GM12878 (cell line): Measurements from ENCODE around the gene MUC13. TPM values are rescaled to one million over a fixed set of nuclear protein-coding genes. Genes with fewer than 3 reads are reported as not detected.

Experiments
- ATAC-seq: fragments of 200-7000 bp; cut with Tn5 transposase; 3 replicates; pipeline ENCODE4 v1.9.1; 2020; ENCODE audit warnings: mild to moderate bottlenecking, moderate library complexity
- BruUV-seq: library from RNA; stranded (reverse); fragments of 400-500 nt; replicated peaks from 2 replicates; lab custom pipeline; 2021; lab: Mats Ljungman, UMichigan
- CTCF ChIA-PET: fragments of 300-600 bp; sonication (Branson Sonifier 250); formaldehyde crosslinking; extraction: SDS; loops from one replicate; lab custom pipeline; 2021; ENCODE audit warnings: inconsistent platforms; lab: Yijun Ruan, JAX
- POLR2A ChIA-PET: fragments of 350-600 bp; formaldehyde crosslinking; extraction: SDS; loops from one replicate; lab custom pipeline; 2021; ENCODE audit warnings: inconsistent platforms; lab: Charles Lee
- RAD21 ChIA-PET: fragments of 300-600 bp; sonication (Branson Sonifier 250); formaldehyde crosslinking; loops from one replicate; lab custom pipeline; 2023; ENCODE audit warnings: antibody characterized with exemption; ENCODE audit not compliant: unreplicated experiment; lab: Charles Lee
- SMC1A ChIA-PET: fragments of 300-600 bp; sonication (Branson Sonifier 250); formaldehyde crosslinking; loops from one replicate; lab custom pipeline; 2023; ENCODE audit not compliant: unreplicated experiment, uncharacterized antibody; lab: Charles Lee
- DNase-seq: peaks from one replicate; pipeline ENCODE4 v3.0.0-alpha.2; 2011; ENCODE audit warnings: low read depth, low spot score
- FAIRE-seq: peaks from 3 replicates; lab custom pipeline; 2011; peaks lifted over from hg19 to GRCh38; lab: Jason Lieb, UNC
- H2AFZ ChIP-seq: 2 replicates; pipeline ENCODE4 v1.6.0; 2011; ENCODE audit warnings: low read depth, low read length, control low read depth; ENCODE audit not compliant: control insufficient read depth
- H3K27ac ChIP-seq: 2 replicates; pipeline ENCODE4 v1.5.1; 2011; ENCODE audit warnings: control low read depth; ENCODE audit not compliant: control insufficient read depth, insufficient read depth
- H3K27me3 ChIP-seq, 2 experiments: replicated peaks in 1 of 2; 2 replicates each; pipeline versions ENCODE4 v1.6.0 to v1.6.1; 2011; ENCODE audit warnings: low read length in 1 of 2; ENCODE audit not compliant: control insufficient read depth in 2 of 2, insufficient read depth in 2 of 2
- H3K36me3 ChIP-seq, 2 experiments: 2 replicates each; pipeline ENCODE4 v1.5.1; 2011; ENCODE audit warnings: low read length in 1 of 2; ENCODE audit not compliant: control insufficient read depth in 2 of 2, insufficient read depth in 2 of 2
- H3K4me1 ChIP-seq: 2 replicates; pipeline ENCODE4 v1.6.1; 2011; ENCODE audit warnings: mild to moderate bottlenecking, low read length, moderate library complexity, mixed read lengths; ENCODE audit not compliant: control insufficient read depth, insufficient read depth
- H3K4me2 ChIP-seq: 2 replicates; pipeline ENCODE4 v1.6.0; 2011; ENCODE audit warnings: control low read depth; ENCODE audit not compliant: control insufficient read depth, insufficient read depth
- H3K4me3 ChIP-seq: fragments of 200-600 bp; sonication (generic); 2 replicates; pipeline ENCODE4 v1.5.1; 2016
- H3K79me2 ChIP-seq: 2 replicates; pipeline ENCODE4 v1.6.0; 2011; ENCODE audit warnings: low read length; ENCODE audit not compliant: control insufficient read depth, insufficient read depth
- H3K9ac ChIP-seq: 2 replicates; pipeline ENCODE4 v1.8.0; 2011; ENCODE audit warnings: low read length, control low read depth, mixed read lengths; ENCODE audit not compliant: control insufficient read depth, insufficient read depth
- H3K9me3 ChIP-seq: replicated peaks from 3 replicates; pipeline ENCODE4 v1.5.1; 2011; ENCODE audit warnings: mild to moderate bottlenecking, low read length; ENCODE audit not compliant: control insufficient read depth, insufficient read depth
- H4K20me1 ChIP-seq: 2 replicates; pipeline ENCODE4 v1.6.0; 2011; ENCODE audit not compliant: control insufficient read depth, insufficient read depth
- BHLHE40 ChIP-seq, 2 experiments: fragments of 450-650 bp in 1 of 2; IDR thresholded peaks; 2 replicates each; pipeline ENCODE4 v1.6.1; 2011 to 2017; ENCODE audit warnings: low read depth in 2 of 2, borderline replicate concordance in 1 of 2, improper control_type of control experiment in 1 of 2, low read length in 1 of 2, mild to moderate bottlenecking in 1 of 2
- CBFB ChIP-seq: IDR thresholded peaks from 2 replicates; pipeline ENCODE4 v1.6.1; 2016; ENCODE audit warnings: antibody characterized with exemption, low read depth
- DPF2 ChIP-seq: fragments of 450-650 bp; IDR thresholded peaks from 2 replicates; pipeline ENCODE4 v1.6.1; 2017; ENCODE audit warnings: mild to moderate bottlenecking
- GATAD2B ChIP-seq: fragments of 450-650 bp; conservative IDR thresholded peaks from 2 replicates; pipeline ENCODE4 v1.6.1; 2017; ENCODE audit warnings: low read depth, mild to moderate bottlenecking, moderate library complexity
- MYC ChIP-seq: IDR thresholded peaks from 2 replicates; pipeline ENCODE4 v1.6.1; 2011; ENCODE audit warnings: mild to moderate bottlenecking, low read length, moderate library complexity, inconsistent platforms; ENCODE audit not compliant: insufficient read depth, insufficient replicate concordance, insufficient read length, severe bottlenecking
- NBN ChIP-seq: fragments of 450-650 bp; IDR thresholded peaks from 2 replicates; pipeline ENCODE4 v1.6.1; 2016
- NR2F1 ChIP-seq: fragments of 450-650 bp; conservative IDR thresholded peaks from 2 replicates; pipeline ENCODE4 v1.6.1; 2017; ENCODE audit warnings: mild to moderate bottlenecking
- SUZ12 ChIP-seq: fragments of 200-600 bp; sonication (generic); IDR thresholded peaks from one replicate; pipeline ENCODE4 v1.6.1; 2018; ENCODE audit warnings: antibody characterized with exemption, mild to moderate bottlenecking; ENCODE audit not compliant: unreplicated experiment
- ZNF217 ChIP-seq: fragments of 450-650 bp; IDR thresholded peaks from 2 replicates; pipeline ENCODE4 v1.6.1; 2017; ENCODE audit warnings: antibody characterized with exemption, mild to moderate bottlenecking
- ZNF24 ChIP-seq: fragments of 450-650 bp; IDR thresholded peaks from 2 replicates; pipeline ENCODE4 v1.6.1; 2017; ENCODE audit warnings: antibody characterized with exemption, mild to moderate bottlenecking
- WGBS: methylation state at CpG from one replicate; pipeline ENCODE4 v1.1.6; 2016; ENCODE audit warnings: low lambda C conversion rate; ENCODE audit not compliant: insufficient replicate concordance, insufficient coverage; ENCODE audit errors: missing lambda C conversion rate; 5-methylcytosine and 5-hydroxymethylcytosine counted together
- in situ Hi-C: fragments of 300-500 bp; cut with MboI; formaldehyde crosslinking; loops from 9 replicates; pipeline ENCODE4 v1.14.3; 2018; ENCODE audit warnings: mixed read lengths
- intact Hi-C: fragments of 100-400 bp; cut with micrococcal nuclease; formaldehyde crosslinking; loops from one replicate; pipeline ENCODE4 v1.14.2; 2022; ENCODE audit not compliant: unreplicated experiment
- polyA plus RNA-seq, 11 experiments: library from polyadenylated mRNA; depleted of rRNA in 4 of 11; unstranded in 6 of 11; stranded (reverse) in 5 of 11; fragments of >200 nt; fragmentation: Nextera tagmentation in 4 of 11; fragmentation: Illumina TruSeq in 1 of 11; extraction: Ambion mirVana in 4 of 11; extraction: Trizol in 1 of 11; gene quantifications; 1 replicate in 1 of 11; 2 replicates in 10 of 11; pipeline versions ENCODE4 v1.2.1 to v1.2.3, GENCODE V29; 2011 to 2016; ENCODE audit warnings: inconsistent platforms in 2 of 11, missing spikeins in 2 of 11, low read depth in 1 of 11
- total RNA-seq, 4 experiments: library from RNA; depleted of rRNA in 3 of 4; stranded (reverse); fragments of >200 nt in 3 of 4; fragmentation: Illumina TruSeq in 1 of 4; extraction: Trizol in 1 of 4; gene quantifications; 2 replicates each; pipeline versions ENCODE4 v1.2.1 to v1.2.3, GENCODE V29; 2013 to 2021
- TF ChIP-seq, protein P1 (sequence below): fragments of 150-350 bp; IDR thresholded peaks from 2 replicates; pipeline ENCODE4 v1.6.1; 2016; ENCODE audit warnings: low read depth, low read length
- TF ChIP-seq, protein P2 (sequence below): fragments of 150-350 bp; IDR thresholded peaks from 2 replicates; pipeline ENCODE4 v1.6.1; 2014; ENCODE audit warnings: mild to moderate bottlenecking, low read depth, low read length

The MUC13 gene
- total and polyA plus RNA-seq, 10 of the 15 experiments (the other 5 are each of a cell fraction or from before 2014, with no cell fraction given), result 0.27 to 60.1 (median 0.76) TPM

GRCh38 chr3:124982855-124983254 lies 48.3 kb upstream of the MUC13 start (continued):
- no peak for TF ChIP-seq CBFB

DNA sequence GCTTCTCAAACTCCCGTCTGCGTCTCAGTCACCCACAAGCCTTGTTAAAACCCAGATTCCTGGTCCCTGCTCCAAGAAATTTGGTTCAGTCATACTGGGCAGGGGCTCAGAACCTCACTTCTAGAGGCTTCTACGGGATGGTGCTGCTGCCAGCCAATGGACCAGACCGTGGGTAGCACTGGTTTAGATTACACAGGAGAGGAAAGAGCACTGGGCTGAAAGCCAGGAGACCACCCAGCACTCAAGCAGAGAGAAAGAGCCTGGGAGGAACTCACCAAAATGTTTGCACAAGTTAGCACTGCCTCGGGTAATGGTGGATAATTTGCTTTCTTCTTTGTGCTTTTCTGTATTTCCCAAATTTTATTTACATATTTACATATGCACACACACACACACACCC lies 46.9 kb upstream of the MUC13 start:
- DNase-seq, result no peak
- H3K9ac ChIP-seq, result no peak overlapping the region
- no peak overlapping the region for H3K4me3 ChIP-seq
- no peaks in the 10 kb centered on the region for H4K20me1 ChIP-seq
- no peak for TF ChIP-seq DPF2
- TF ChIP-seq, all 136 proteins: peak for 0
- no peak overlapping the region for H3K4me2 ChIP-seq
- BruUV-seq, result no TSS peak
- H3K27me3 ChIP-seq, result no peaks in the 10 kb centered on the region
- H3K4me1 ChIP-seq, result no peaks in the 10 kb centered on the region
- WGBS, result 81% methylated on average over 5 of the region's 5 CpGs
- H2AFZ ChIP-seq, result no peak overlapping the region
- FAIRE-seq (no peak), ATAC-seq (no peak)
- ChIA-PET RAD21 (no interaction called here), CTCF (interaction anchor here (1.1 to 4.5 kb wide), 2 partner anchors 30 to 47 kb away, joined by 3 to 18 read pairs; partner anchors contain the start of gene MUC13), SMC1A (no interaction called here), POLR2A (no interaction called here)
- H3K79me2 ChIP-seq, result no peaks in the 10 kb centered on the region
- in situ Hi-C loops (loop anchor here (25.0 kb wide), 1 partner anchor 456 kb away; no protein-coding TSS in a partner anchor), intact Hi-C loops (no loop called here)
- peaks cover 2 to 9% of the 10 kb centered on the region in 2 experiments; a peak in 2 of 4 replicates for H3K36me3 ChIP-seq
- H3K9me3 ChIP-seq, result no peaks in the 10 kb centered on the region
- H3K27ac ChIP-seq, result no peak overlapping the region

GRCh38 chr3:124978627-124979026 lies 44.1 kb upstream of the MUC13 start:
- no peak for DNase-seq
- Histone ChIP-seq H3K27me3 (no peaks in the 10 kb centered on the region), H3K9ac (no peak overlapping the region), H3K79me2 (no peaks in the 10 kb centered on the region), H3K4me2 (no peak overlapping the region), H3K9me3 (no peaks in the 10 kb centered on the region), H3K4me1 (no peaks in the 10 kb centered on the region), H3K27ac (no peak overlapping the region), H3K36me3 (peaks cover 4 to 9% of the 10 kb centered on the region in 2 experiments; a peak in 3 of 4 replicates), H3K4me3 (no peak overlapping the region), H4K20me1 (no peaks in the 10 kb centered on the region), H2AFZ (no peak overlapping the region)
- SMC1A ChIA-PET, result no interaction called here
- in situ Hi-C loops (loop anchor here (25.0 kb wide), 1 partner anchor 459 kb away; no protein-coding TSS in a partner anchor), intact Hi-C loops (no loop called here)
- 96% methylated on average over 5 of the region's 7 CpGs for WGBS
- RAD21 ChIA-PET, result no interaction called here
- no peak for ATAC-seq
- POLR2A ChIA-PET, result no interaction called here
- FAIRE-seq, result no peak
- CTCF ChIA-PET, result interaction anchor here (0.9 to 1.4 kb wide), 2 partner anchors 17 to 51 kb away, joined by 3 to 6 read pairs; no protein-coding TSS in a partner anchor
- no TSS peak for BruUV-seq
- TF ChIP-seq, protein P1, sequence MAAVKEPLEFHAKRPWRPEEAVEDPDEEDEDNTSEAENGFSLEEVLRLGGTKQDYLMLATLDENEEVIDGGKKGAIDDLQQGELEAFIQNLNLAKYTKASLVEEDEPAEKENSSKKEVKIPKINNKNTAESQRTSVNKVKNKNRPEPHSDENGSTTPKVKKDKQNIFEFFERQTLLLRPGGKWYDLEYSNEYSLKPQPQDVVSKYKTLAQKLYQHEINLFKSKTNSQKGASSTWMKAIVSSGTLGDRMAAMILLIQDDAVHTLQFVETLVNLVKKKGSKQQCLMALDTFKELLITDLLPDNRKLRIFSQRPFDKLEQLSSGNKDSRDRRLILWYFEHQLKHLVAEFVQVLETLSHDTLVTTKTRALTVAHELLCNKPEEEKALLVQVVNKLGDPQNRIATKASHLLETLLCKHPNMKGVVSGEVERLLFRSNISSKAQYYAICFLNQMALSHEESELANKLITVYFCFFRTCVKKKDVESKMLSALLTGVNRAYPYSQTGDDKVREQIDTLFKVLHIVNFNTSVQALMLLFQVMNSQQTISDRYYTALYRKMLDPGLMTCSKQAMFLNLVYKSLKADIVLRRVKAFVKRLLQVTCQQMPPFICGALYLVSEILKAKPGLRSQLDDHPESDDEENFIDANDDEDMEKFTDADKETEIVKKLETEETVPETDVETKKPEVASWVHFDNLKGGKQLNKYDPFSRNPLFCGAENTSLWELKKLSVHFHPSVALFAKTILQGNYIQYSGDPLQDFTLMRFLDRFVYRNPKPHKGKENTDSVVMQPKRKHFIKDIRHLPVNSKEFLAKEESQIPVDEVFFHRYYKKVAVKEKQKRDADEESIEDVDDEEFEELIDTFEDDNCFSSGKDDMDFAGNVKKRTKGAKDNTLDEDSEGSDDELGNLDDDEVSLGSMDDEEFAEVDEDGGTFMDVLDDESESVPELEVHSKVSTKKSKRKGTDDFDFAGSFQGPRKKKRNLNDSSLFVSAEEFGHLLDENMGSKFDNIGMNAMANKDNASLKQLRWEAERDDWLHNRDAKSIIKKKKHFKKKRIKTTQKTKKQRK, result no peak
- TF ChIP-seq ZNF24, result no peak
- no peak for TF ChIP-seq NBN
- TF ChIP-seq GATAD2B, result no peak
- TF ChIP-seq ZNF217, result no peak
- no peak for TF ChIP-seq NR2F1
- TF ChIP-seq SUZ12, result no peak
- no peak for TF ChIP-seq MYC
- TF ChIP-seq, protein P2, sequence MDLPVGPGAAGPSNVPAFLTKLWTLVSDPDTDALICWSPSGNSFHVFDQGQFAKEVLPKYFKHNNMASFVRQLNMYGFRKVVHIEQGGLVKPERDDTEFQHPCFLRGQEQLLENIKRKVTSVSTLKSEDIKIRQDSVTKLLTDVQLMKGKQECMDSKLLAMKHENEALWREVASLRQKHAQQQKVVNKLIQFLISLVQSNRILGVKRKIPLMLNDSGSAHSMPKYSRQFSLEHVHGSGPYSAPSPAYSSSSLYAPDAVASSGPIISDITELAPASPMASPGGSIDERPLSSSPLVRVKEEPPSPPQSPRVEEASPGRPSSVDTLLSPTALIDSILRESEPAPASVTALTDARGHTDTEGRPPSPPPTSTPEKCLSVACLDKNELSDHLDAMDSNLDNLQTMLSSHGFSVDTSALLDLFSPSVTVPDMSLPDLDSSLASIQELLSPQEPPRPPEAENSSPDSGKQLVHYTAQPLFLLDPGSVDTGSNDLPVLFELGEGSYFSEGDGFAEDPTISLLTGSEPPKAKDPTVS, result no peak
- TF ChIP-seq BHLHE40 (IDR thresholded peaks at IDR 0.05; ENCODE audit: borderline replicate concordance in 1 of 2, low read depth in 2 of 2, low read length in 1 of 2), result no peak
